DOHH2 (cell line): ENCODE results near the gene ABCF2.

Experiments used
- EZH2phosphoT487 ChIP-seq: fragments of 200-600 bp; sonication (generic); IDR thresholded peaks from 2 replicates; pipeline ENCODE4 v1.6.1; 2017; ENCODE audit warnings: borderline replicate concordance, mild to moderate bottlenecking, antibody characterized with exemption, low read length, moderate library complexity, mixed read lengths
- TF ChIP-seq, protein P1 (sequence below): fragments of 200-600 bp; sonication (generic); IDR thresholded peaks from one replicate; pipeline ENCODE4 v1.5.1; 2014; ENCODE audit warnings: antibody characterized with exemption, mild to moderate bottlenecking, low read depth, low read length; ENCODE audit not compliant: poor library complexity, severe bottlenecking

DNA sequence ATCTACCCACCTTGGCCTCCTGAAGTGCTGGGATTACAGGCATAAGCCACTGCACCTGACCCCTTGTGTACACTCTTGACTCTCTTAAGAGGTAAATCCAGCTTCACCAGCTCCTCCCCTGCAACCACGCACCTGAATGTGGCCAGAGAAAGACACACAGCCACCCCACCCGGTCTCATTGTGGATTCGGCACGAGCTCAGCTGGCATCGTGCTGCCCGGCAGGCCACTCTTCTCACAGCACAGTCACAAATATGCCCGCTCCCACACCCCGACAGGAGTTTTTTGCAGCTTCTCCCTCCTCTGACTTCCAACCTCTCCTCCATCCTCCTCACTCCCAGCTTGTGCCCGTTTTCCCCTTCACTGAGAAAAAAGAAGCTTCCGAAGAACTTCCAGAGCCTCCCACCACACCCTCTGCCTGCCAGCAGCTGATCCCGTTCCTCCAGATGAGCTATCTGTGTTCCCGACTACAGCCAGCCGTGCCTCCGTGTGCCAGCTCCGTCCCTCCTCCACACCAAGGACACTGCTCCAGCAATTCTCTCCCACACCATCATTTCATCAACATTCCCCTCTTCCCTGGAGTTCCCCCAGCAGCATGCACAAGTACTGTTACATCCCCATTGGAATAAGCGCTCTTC, 29.5 kb upstream of the ABCF2 start:
- TF ChIP-seq, protein P1, sequence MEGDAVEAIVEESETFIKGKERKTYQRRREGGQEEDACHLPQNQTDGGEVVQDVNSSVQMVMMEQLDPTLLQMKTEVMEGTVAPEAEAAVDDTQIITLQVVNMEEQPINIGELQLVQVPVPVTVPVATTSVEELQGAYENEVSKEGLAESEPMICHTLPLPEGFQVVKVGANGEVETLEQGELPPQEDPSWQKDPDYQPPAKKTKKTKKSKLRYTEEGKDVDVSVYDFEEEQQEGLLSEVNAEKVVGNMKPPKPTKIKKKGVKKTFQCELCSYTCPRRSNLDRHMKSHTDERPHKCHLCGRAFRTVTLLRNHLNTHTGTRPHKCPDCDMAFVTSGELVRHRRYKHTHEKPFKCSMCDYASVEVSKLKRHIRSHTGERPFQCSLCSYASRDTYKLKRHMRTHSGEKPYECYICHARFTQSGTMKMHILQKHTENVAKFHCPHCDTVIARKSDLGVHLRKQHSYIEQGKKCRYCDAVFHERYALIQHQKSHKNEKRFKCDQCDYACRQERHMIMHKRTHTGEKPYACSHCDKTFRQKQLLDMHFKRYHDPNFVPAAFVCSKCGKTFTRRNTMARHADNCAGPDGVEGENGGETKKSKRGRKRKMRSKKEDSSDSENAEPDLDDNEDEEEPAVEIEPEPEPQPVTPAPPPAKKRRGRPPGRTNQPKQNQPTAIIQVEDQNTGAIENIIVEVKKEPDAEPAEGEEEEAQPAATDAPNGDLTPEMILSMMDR: no peak
- no peak for TF ChIP-seq EZH2phosphoT487
